Esophagus (tissue), 2 donors: ENCODE measurements around the gene KMT5B. TPM values are rescaled to one million over a fixed set of nuclear protein-coding genes. Genes with fewer than 3 reads are reported as not detected.

ENCODE experiments used
- H3K27ac ChIP-seq, 2 donors: one replicate each; pipeline ENCODE4 v1.5.1; 2013; ENCODE audit warnings: low read depth in 2 of 2, mild to moderate bottlenecking in 2 of 2, inconsistent platforms in 1 of 2, low read length in 1 of 2, moderate library complexity in 1 of 2
- H3K27me3 ChIP-seq, 2 donors: one replicate each; pipeline ENCODE4 v1.6.1; 2013; ENCODE audit warnings: low read length in 2 of 2, control low read depth in 1 of 2, mild to moderate bottlenecking in 1 of 2; ENCODE audit not compliant: insufficient read depth in 2 of 2, control insufficient read depth in 1 of 2
- H3K36me3 ChIP-seq, 2 donors: one replicate each; pipeline ENCODE4 v1.6.1; 2013; ENCODE audit warnings: low read length in 1 of 2; ENCODE audit not compliant: control insufficient read depth in 2 of 2, insufficient read depth in 2 of 2
- H3K4me1 ChIP-seq, 2 donors: one replicate each; pipeline ENCODE4 v1.6.1; 2013; ENCODE audit warnings: low read length in 1 of 2; ENCODE audit not compliant: control insufficient read depth in 2 of 2, insufficient read depth in 2 of 2
- H3K4me3 ChIP-seq, 2 donors: one replicate each; pipeline ENCODE4 v1.5.1; 2013; ENCODE audit warnings: low read length in 2 of 2, mild to moderate bottlenecking in 2 of 2, low read depth in 1 of 2, moderate library complexity in 1 of 2
- H3K9me3 ChIP-seq, 2 donors: one replicate each; pipeline ENCODE4 v1.6.1; 2013; ENCODE audit warnings: mild to moderate bottlenecking in 2 of 2, low read depth in 1 of 2, low read length in 1 of 2, moderate library complexity in 1 of 2; ENCODE audit not compliant: control insufficient read depth in 2 of 2, insufficient read depth in 1 of 2
- WGBS, 2 donors: extraction: QIAGEN DNeasy Blood & Tissue Kit; methylation state at CpG; one replicate each; pipeline ENCODE4 v1.1.7; 2013; 5-methylcytosine and 5-hydroxymethylcytosine counted together
- polyA plus RNA-seq, 2 donors: library from polyadenylated mRNA; stranded (reverse); fragments of 200-250 nt; gene quantifications; one replicate each; pipeline ENCODE4 v1.2.3, GENCODE V29; 2013
- donor health status: healthy with polysubstance abuse.
- donor health status: Bipolar disorder and iron deficiency.

Gene KMT5B
- polyA plus RNA-seq, 2 donors: 12.7 to 16.8 TPM

DNA sequence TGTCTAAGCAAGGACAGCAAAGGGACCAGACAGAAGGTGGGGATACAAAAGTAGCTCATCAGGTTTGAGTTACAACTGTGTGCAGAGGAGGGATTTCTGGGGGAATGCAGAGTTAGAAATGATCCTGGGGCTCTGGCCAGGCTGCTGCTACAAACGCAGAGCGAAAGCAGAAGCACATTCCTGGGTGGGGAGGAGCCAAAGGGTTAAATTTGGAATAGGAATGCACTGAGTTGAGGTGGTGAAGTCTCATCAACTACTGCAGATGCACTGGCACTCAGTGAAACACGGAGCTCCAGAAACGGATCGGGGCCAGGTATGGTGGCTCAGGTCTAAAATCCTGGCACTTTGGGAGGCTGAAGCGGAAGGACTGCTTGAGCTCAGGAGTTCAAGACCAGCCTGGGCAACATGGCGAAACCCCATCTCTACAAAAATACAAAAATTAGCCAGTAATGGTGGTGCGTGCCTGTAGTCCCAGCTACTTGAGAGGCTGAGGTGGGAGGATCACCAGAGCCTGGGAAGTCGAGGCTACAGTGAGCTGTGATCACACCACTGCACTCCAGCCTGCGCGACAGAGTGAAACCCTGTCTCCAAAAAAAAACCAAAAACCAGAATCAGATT lies 95.1 kb downstream of the KMT5B start:
- Histone ChIP-seq H3K4me3 (no peak overlapping the region), H3K27ac (peak overlapping the region in 1 of 2 donors; percentile 37), H3K9me3 (no peaks in the 10 kb centered on the region), H3K27me3 (no peaks in the 10 kb centered on the region), H3K36me3 (no peaks in the 10 kb centered on the region), H3K4me1 (peaks cover 0 to 7% of the 10 kb centered on the region in 2 donors)
- WGBS, 2 donors: 79 to 87% methylated on average over 11 of the region's 11 CpGs

DNA sequence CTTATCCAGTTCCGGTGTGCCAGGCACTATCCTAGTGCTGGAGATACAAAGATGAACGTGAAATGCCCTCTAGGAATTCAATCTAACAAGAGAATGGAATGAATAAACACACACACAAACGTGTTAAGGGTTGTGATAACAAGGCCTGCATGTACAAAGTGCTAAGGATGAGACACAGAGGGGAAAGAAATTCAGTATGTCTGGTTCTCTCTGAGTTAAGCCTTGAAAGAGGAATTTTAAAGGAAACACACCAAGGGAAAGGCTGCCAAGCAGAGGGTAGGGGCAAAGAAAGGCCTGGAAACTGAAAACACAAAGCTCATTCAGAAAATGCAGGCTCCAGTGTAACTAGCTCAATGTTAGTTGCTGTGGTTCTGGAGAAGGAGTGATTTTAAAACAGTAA lies 96.1 kb downstream of the KMT5B start:
- no peak overlapping the region for H3K27ac ChIP-seq
- no peaks in the 10 kb centered on the region for H3K36me3 ChIP-seq
- 60 to 76% methylated on average over 3 of the region's 3 CpGs for WGBS, 2 donors
- H3K4me1 ChIP-seq: peaks cover 0 to 4% of the 10 kb centered on the region in 2 donors
- no peak overlapping the region for H3K4me3 ChIP-seq
- no peaks in the 10 kb centered on the region for H3K27me3 ChIP-seq
- H3K9me3 ChIP-seq: no peaks in the 10 kb centered on the region

DNA sequence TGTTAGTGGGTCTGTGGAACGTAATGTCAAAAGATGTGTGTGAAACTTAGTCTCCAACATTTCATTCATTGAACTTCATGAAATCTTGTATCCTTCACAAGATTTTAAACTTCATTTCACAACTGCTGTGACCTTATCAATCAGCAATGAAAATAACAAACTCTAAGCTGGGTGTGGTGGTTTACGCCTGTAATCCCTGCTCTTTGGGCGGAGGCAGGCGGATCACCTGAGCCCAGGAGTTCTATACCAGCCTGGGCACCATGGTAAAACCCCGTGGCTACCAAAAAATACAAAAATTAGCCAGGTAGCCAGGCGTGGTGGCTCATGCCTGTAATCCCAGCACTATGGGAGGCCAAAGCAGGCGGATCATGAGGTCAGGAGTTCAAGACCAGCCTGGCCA lies 97.0 kb downstream of the KMT5B start:
- Histone ChIP-seq H3K27me3 (no peaks in the 10 kb centered on the region), H3K4me1 (no peaks in the 10 kb centered on the region)

DNA sequence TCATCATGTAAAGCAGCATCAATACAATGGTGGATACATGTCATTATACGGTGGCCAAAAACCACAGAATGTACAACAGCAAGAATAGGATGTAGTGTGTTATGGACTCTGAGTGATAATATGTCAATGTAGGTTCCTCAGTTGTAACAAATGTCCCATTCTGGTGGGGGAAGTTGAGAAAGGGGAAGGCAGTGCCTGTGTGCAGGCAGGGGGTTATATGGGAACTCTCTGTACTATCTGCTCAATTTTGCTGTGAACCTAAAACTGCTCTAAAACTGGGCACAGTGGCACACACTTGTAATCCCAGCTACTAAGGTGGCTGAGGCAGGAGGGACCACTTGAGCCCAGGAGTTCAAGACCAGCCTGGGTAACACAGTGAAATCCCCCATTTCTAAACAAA lies 97.8 kb downstream of the KMT5B start:
- Histone ChIP-seq H3K4me1 (no peaks in the 10 kb centered on the region), H3K27ac (no peak overlapping the region), H3K4me3 (no peak overlapping the region), H3K9me3 (no peaks in the 10 kb centered on the region), H3K36me3 (no peaks in the 10 kb centered on the region), H3K27me3 (no peaks in the 10 kb centered on the region)
- WGBS, 2 donors: 74 to 83% methylated on average over 1 of the region's 1 CpG

More for the DNA sequence above, 97.0 kb downstream of the KMT5B start:
- 69 to 73% methylated on average over 7 of the region's 7 CpGs for WGBS, 2 donors
- H3K9me3 ChIP-seq: no peaks in the 10 kb centered on the region
- no peak overlapping the region for H3K27ac ChIP-seq
- no peaks in the 10 kb centered on the region for H3K36me3 ChIP-seq
- H3K4me3 ChIP-seq: no peak overlapping the region

DNA sequence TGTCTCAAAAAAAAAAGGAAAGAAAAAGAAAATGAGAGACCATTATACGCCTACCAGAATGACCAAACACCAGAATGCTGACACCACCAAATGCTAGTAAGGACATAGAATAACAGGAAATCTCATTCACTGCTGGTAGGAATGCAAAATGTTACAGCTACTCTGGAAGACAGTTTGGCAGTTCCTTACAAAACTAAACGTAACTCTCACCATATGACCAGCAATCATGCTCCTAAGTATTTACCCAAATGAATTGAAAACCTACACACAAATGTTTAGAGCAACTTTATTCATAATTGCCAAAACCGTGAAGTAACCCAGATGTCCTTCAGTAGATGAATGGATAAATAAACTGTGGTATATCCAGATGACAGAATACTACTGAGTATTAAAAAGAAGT lies 99.1 kb downstream of the KMT5B start:
- 45 to 56% methylated on average over 3 of the region's 3 CpGs for WGBS, 2 donors
- Histone ChIP-seq H3K27ac (no peak overlapping the region), H3K4me3 (no peak overlapping the region), H3K36me3 (no peaks in the 10 kb centered on the region), H3K27me3 (no peaks in the 10 kb centered on the region), H3K9me3 (no peaks in the 10 kb centered on the region), H3K4me1 (no peaks in the 10 kb centered on the region)

DNA sequence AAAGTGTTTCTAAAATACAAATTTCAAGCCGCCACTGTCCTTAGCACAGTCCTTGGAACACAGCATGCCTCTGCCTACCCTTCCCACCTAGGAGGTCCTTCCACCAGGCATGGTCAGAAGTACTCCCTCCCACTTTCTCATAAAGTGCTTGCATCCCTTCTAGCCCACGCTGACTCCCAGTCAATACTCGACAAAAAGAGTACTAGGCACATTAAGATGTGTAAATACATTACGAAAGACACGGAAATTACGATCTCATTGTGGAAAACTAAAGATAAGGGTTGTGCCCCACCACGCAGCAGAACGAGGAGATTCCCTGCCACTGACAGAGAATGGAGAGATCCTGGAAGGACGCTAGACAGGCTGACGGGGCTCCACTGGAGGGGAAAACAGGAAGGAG lies 105.4 kb downstream of the KMT5B start:
- Histone ChIP-seq H3K36me3 (no peaks in the 10 kb centered on the region), H3K27ac (no peak overlapping the region), H3K9me3 (no peaks in the 10 kb centered on the region), H3K27me3 (no peaks in the 10 kb centered on the region), H3K4me1 (no peaks in the 10 kb centered on the region), H3K4me3 (no peak overlapping the region)
- 67 to 84% methylated on average over 10 of the region's 10 CpGs for whole genome bisulfite sequencing, 2 donors

DNA sequence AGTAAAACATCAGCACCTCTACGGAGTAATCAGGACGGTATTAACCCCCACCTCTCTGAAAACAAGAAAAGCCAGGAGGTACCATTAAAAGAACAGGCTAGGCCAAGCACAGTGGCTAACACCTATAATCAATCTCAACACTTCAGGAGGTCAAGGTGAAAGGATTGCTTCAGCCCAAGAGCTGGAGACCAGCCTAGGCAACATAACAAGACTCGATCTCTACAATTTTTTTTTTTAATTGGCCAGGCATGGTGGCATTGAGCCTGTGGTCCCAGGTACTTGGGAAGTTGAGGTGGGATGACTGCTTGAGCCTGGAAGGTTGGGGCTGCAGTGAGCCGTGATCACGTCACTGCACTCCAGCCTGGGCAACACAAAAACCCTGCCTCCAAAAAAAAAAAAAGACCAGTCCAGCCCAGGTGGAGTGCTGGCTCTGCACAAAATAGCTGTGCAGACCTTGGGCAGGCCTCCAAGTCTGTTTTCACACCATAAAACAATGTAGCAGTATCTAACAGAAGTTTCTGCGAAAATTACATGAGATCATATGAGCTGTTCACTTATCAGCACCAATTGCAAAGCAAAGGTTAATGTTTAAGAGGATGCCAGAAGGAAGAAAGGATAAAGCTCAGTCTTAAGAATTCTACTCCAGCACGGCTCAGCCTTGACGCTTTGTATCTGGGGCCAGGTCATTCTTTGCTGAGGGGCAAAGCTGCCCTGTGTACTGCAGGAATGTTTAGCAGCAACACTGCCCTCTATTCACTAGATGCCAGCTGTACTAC lies 106.7 kb downstream of the KMT5B start:
- H3K27ac ChIP-seq: no peak overlapping the region

More for the DNA sequence above, 106.7 kb downstream of the KMT5B start:
- H3K9me3 ChIP-seq: no peaks in the 10 kb centered on the region
- no peaks in the 10 kb centered on the region for H3K36me3 ChIP-seq
- no peak overlapping the region for H3K4me3 ChIP-seq
- no peaks in the 10 kb centered on the region for H3K27me3 ChIP-seq
- WGBS, 2 donors: 49 to 59% methylated on average over 8 of the region's 8 CpGs
- no peaks in the 10 kb centered on the region for H3K4me1 ChIP-seq

Other genes starting within 250 kb of the KMT5B start
- 10 to 100 TPM; 20.5 to 24.4 TPM for gene UNC93B1, start 209.2 kb downstream of the KMT5B start, polyA plus RNA-seq
- 10 to 100 TPM in 1 of 2 donors, 1 to 10 TPM in 1; 5.0 to 19.7 TPM for gene ALDH3B1, start 203.0 kb downstream of the KMT5B start, polyA plus RNA-seq
- 100 to 1,000 TPM; 131 to 168 TPM for gene NDUFS8, start 182.6 kb downstream of the KMT5B start, polyA plus RNA-seq
- 10 to 100 TPM; 51.0 to 74.0 TPM for gene TCIRG1, start 174.3 kb downstream of the KMT5B start, polyA plus RNA-seq
- 1 to 10 TPM; 3.7 to 7.3 TPM for gene CHKA, start 91.9 kb downstream of the KMT5B start, polyA plus RNA-seq
- gene C11orf24, start 58.7 kb upstream of the KMT5B start, polyA plus RNA-seq: 10 to 100 TPM in 1 of 2 donors, 1 to 10 TPM in 1; 8.9 to 13.4 TPM
- gene LRP5, start 99.3 kb upstream of the KMT5B start, polyA plus RNA-seq: 10 to 100 TPM; 16.0 to 24.5 TPM
- gene PPP6R3, start 247.5 kb upstream of the KMT5B start, polyA plus RNA-seq: 10 to 100 TPM; 23.0 to 24.8 TPM